ENCODE results near the gene MPG.

Gene MPG

GRCh38 chr16:50769-51591 lies 27.0 kb upstream of the MPG start:
- DNase-seq, result no peak

GRCh38 chr16:53346-54236 lies 24.4 kb upstream of the MPG start, which contains the start of the genes POLR3K and SNRNP25:
POLR3K (minus strand) TSS chr16:53608; CDS start chr16:53586, 22 bp downstream.
SNRNP25 (plus strand) TSS chr16:53828; CDS start chr16:54017, 189 bp downstream.
- DNase-seq, result peak; percentile 99

DNA sequence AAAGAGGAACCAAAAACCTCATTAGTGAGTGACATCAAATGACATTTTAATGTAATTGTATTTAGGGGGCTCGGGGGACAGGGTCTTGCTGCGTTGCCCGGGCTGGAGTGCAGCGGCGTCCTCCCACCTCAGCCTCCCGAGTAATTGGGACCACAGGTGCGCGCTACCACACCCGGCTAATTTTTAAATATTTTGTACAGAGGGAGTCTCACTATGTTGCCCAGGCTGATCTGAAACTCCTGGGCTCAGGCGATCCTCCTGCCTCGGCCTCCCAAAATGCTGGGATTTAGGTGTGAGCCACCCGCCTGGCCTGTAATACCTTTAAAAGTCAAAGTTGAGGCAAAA lies 23.8 kb upstream of the MPG start:
- no peak for DNase-seq

DNA sequence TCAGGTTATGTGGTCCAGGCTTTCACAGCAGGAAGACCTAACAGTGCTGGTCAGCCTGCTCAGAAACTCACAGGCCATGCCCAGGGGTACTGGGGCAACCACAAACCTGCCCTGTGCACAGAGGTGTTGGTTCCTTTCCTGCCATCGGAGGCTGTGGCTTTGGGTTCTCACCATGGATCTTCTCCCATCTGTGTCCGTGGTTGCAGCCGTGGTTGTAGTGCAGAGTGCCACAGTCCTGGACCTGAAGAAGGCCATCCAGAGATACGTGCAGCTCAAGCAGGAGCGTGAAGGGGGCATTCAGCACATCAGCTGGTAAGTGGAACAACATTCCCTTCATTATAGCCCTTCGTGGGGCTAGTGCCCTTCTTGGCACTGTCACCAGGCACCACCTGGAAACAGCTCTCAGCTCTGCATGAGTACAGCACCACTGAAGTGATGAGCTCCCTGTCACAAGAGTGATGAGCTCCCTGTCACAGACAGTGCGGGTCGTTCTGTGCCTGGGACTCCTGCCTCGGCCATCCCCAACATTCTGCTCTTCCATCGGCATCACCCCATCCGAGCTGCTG lies 22.4 kb upstream of the MPG start:
- no peak for DNase-seq

DNA sequence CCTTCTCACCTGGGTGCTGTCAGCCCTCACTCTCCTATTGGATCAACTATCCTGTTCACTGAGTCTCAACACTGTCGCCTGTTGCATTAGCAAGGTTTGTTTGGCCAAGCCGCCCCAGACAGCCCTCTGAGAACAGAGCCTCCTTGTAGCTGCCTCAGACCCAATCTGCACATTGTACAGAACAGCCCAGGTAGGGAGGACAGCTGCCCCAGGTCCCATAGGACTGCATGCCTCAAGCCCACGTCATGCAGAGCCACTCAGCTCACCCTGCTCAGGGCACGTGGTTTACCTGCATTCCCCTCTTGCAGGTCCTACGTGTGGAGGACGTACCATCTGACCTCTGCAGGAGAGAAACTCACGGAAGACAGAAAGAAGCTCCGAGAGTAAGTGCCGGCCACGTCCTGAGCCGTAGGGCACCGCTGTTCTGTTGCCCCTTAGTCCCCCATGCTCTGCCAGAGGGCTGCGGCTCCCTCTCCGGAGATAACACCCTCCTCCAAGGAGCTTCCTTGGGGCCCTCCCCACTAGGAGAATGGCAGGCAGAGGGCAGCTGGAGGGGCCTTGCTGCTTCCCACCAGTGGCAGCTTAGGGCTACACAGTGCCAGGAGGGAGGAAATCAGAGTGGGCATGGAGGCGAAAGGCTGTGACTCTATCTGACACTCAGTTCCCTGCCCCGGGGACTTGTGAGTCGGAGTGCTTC lies 21.6 kb upstream of the MPG start:
- DNase-seq, result no peak

- DNase-seq, result no peak
Measured at GRCh38 chr16:57711-58110, 20.3 kb upstream of the MPG start.

DNA sequence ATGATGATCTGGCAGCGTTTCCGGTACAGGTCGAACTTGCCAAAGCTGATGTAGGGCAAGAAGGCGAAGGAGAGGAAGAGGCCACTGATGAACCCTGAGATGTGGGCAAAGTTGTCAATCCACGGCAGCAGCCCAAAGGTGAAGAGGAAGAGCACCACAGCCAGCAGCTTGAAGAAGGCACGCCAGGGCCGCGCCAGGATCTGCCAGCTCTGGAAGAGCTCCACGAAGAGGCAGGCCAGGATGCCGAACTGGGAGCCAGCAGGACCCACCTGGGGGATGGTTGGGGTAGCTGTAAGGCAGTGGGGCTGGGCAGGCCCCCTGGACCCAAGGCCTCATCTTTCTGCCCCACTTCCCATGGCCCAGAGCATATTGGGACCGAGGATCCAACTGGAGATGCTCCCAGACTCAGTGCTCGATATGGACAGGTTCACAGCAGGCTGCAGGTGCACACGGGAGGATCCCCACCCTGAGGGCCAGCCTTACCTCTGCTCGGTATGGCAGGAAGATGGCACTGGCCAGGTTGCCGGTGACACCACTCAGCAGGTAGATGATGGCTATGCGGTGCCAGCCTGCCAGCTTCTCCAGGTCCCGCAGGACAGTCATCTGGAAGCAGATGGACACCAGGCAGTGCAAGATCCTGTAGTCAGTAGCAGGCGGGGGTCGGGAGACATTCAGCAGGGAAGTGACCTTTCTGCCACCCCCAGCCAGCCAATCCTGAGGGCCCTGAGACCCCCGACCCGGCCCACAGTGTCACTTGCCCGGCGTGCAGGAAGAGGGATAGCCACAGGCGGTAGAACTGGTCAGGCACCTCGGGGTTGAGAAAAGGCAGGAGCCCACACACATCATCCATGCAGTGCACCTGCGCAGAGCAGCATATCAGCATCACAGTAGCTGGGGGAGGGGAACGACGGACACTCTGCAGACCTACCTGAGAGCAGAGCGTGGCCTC lies 19.3 kb upstream of the MPG start:
- no peak for DNase-seq

DNA sequence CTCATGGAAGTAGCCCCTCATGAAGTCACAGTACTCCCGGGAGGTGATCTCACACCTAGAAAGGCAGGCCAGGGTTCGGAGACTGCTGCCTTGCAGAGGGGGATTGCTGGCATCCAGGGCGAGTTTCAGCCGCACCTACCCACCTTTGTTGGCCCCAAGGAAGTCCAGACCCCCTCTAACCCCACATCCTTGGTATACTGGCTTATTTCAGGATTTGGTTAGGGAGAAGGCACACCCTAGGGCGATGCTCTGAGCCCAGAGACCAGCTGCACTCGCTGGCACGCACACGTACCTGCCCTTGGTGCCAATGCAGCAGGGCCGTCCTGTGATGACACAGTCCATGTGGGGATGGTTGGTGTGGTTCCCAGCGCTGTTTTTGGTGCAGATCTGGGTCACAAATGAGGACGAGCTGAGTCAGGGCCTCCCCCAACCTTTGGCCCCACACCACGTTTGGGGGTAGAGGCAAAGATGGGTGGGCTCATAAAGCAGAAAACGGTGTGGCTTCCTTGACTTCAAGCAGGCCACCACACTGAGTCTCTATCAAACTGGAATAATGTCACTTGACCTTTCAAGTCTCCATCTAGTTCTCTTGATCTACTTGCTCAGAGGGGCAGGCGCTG lies 18.5 kb upstream of the MPG start:
- DNase-seq, result no peak

GRCh38 chr16:60166-60565 lies 17.9 kb upstream of the MPG start:
- no peak for DNase-seq

- no peak for DNase-seq
Measured at GRCh38 chr16:60929-61878, 16.8 kb upstream of the MPG start.

- no peak for DNase-seq
Measured at GRCh38 chr16:61879-62281, 16.1 kb upstream of the MPG start.

GRCh38 chr16:62283-62967 lies 15.6 kb upstream of the MPG start:
- no peak for DNase-seq

DNA sequence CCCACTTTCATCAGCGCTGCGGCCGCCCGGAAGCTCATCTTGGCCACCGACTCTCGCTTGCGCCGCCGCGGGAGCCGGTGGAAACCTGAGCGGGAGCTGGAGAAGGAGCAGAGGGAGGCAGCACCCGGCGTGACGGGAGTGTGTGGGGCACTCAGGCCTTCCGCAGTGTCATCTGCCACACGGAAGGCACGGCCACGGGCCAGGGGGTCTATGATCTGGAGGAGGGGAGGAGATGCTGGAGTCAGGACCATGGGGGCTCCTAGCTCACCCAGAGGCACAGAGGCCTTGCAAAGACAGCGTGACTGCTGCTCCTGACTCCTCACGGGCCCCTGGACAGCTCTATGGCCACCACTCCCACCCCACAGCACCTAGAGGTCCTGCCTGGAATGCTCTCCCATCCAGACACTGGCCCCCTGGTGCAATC lies 15.0 kb upstream of the MPG start:
- no peak for DNase-seq

GRCh38 chr16:63466-63865 lies 14.6 kb upstream of the MPG start:
- DNase-seq, result no peak

DNA sequence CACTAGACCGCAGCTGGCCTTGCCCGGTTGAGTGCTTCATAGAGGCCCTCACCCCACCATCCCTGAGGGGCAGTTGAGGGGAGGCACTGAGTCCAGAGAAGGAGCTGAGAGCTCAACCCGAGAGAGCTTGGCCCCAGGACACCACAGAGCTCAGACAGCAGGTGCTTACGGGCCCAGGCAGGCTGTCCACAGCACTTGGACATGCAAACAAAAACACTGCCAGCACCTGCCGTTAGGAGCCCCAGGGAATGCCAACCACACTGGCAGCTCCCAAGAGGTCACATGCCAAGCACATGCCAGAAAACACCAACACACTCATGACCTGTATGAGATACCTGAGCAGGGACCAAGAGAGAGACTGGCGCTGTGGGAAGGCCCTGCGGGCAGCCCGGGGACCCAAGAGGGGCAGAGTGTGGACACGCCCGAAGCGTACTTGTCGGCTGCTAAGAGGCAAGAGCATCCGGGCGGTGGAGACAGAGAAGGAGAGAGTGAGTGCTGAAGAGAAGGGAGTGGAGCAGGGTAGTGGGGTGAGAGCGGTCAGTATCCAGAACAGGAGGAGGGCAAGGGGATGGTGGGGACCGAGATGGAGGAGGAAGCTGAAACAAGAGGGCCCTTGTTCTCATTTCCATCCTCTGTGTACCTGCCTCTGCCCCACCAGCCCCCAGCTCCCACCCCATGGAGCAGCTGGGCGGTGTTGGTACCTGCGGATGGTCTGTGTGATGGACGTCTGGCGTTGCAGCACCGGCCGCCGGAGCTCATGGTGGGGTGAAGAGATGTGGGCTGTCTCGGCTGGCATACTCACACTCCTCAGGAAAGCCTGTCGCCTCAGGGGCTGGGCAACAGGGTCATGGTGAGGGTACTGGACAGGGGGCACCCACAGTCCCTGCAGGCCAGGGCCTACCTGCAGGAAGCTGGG lies 13.8 kb upstream of the MPG start:
- no peak for DNase-seq

DNA sequence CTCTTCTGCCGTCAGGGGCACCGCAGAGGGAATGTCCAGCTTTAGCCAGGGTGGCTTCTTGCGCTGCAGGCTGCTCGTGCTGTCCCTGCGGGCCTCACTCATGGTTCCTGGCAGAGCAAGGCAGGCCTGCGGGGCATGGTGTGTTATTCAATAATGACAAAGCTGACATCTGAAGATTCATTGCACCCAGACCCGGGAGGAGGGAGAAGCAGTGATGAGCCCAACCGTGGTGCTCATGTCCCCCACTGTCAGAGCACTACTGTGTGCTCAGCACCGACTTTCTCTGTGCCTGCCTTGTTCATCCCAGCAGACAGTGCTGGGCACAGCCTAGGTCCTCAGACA lies 13.1 kb upstream of the MPG start:
- no peak for DNase-seq

DNA sequence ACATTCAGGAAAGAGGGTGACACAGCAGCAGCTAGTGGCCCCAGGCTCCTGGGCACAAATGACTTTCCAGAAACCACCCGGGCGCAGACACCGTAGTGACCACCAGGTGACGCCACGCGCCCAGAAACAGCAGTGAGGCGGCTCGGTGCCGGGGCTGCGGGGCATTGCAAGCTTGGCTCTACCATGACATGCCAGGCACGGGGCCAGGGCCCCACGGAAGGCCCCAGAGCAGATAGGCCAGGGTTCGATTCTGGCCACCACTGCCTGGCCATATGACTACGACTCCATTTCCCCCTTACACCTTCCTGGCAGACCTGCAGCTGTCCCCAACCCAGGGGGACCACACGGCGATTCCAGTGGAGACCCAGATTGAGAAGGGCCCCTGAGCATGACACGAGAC lies 12.3 kb upstream of the MPG start:
- peak; percentile 87 for DNase-seq

All from activated CD4-positive, alpha-beta T cell treated with anti-CD3 and anti-CD28 coated beads, Interleukin-2, amount 50 U/mL, for 16 hours (primary cell).